OCI-LY3 (cell line): ENCODE measurements around the gene EZH1.

Experiments
- EZH2phosphoT487 ChIP-seq: fragments of 200-600 bp; shearing (Covaris generic); IDR thresholded peaks from 2 replicates; pipeline ENCODE4 v1.6.1; 2018; ENCODE audit warnings: antibody characterized with exemption, mixed run types, low read depth
- TF ChIP-seq, protein P1 (sequence below): fragments of 200-600, 300-600 bp; sonication (generic); IDR thresholded peaks from 2 replicates; pipeline ENCODE4 v1.5.1; 2014; ENCODE audit warnings: antibody characterized with exemption, low read length, low read depth

DNA sequence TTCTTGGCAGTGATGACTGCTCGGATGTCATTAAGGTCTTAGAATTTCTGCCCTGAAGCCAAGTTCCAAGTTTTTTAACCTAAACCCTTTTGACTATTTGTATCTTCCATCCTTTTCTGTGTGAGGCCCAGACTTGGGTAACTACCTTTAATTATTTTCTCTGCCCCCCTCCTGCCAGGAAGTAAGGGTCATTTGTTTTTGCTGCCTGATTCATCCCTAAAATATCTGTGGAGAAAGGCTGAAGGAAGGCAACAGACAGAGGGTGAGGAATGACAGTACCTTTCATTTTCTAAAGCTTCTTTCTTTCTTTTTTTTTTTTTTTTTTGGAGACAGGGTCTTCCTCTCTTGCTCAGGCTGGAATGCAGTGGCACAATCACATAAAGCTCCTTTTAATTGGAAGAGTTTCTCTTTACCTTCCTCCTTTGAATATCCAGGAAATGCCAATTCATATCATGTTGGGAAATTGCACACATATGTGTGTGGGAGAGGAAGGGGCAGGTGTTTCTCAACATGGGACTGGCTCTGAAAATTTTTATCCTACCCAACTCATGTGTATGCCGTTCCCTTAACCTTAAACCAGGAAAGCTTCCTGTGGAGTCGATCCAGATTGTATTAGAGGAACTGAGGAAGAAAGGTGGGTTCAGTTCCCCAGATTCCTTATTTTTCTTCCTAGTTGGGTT is 29.4 kb upstream of the EZH1 start:
- TF ChIP-seq, protein P1, sequence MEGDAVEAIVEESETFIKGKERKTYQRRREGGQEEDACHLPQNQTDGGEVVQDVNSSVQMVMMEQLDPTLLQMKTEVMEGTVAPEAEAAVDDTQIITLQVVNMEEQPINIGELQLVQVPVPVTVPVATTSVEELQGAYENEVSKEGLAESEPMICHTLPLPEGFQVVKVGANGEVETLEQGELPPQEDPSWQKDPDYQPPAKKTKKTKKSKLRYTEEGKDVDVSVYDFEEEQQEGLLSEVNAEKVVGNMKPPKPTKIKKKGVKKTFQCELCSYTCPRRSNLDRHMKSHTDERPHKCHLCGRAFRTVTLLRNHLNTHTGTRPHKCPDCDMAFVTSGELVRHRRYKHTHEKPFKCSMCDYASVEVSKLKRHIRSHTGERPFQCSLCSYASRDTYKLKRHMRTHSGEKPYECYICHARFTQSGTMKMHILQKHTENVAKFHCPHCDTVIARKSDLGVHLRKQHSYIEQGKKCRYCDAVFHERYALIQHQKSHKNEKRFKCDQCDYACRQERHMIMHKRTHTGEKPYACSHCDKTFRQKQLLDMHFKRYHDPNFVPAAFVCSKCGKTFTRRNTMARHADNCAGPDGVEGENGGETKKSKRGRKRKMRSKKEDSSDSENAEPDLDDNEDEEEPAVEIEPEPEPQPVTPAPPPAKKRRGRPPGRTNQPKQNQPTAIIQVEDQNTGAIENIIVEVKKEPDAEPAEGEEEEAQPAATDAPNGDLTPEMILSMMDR, result no peak
- TF ChIP-seq EZH2phosphoT487, result no peak
